GM23338 (cell line): Measurements from ENCODE around the gene PHF21A.
A peak's percentile ranks its signal among the peaks of the same experiment; 100 is the strongest.

Experiments
- CREB1 ChIP-seq: fragments of 250-450 bp; sonication (Bioruptor Pico); IDR thresholded peaks from 2 replicates; pipeline ENCODE4 v1.5.0; 2020; ENCODE audit warnings: low read depth, mild to moderate bottlenecking, moderate library complexity
- CTCF ChIP-seq, 2 experiments: fragments of 200-600 bp in 1 of 2; sonication (generic) in 1 of 2; conservative IDR thresholded peaks; 2 replicates each; pipeline versions ENCODE4 v1.5.1 to v1.6.1; 2016 to 2017; ENCODE audit warnings: antibody characterized with exemption in 2 of 2, low read depth in 2 of 2, mild to moderate bottlenecking in 2 of 2, moderate library complexity in 1 of 2
- ETS1 ChIP-seq: IDR thresholded peaks from 2 replicates; pipeline ENCODE4 v1.6.1; 2016; ENCODE audit warnings: antibody characterized with exemption
- EZH2 ChIP-seq: fragments of 200-600 bp; sonication (generic); IDR thresholded peaks from one replicate; pipeline ENCODE4 v1.8.0; 2017; ENCODE audit warnings: antibody characterized with exemption, mild to moderate bottlenecking, low read depth; ENCODE audit not compliant: unreplicated experiment
- EZH2phosphoT487 ChIP-seq: fragments of 200-600 bp; sonication (generic); IDR thresholded peaks from one replicate; pipeline ENCODE4 v1.8.1; 2018; ENCODE audit warnings: antibody characterized with exemption; ENCODE audit not compliant: unreplicated experiment
- JUNB ChIP-seq: IDR thresholded peaks from one replicate; pipeline ENCODE4 v1.6.1; 2016; ENCODE audit warnings: antibody characterized with exemption; ENCODE audit not compliant: unreplicated experiment
- NANOG ChIP-seq: IDR thresholded peaks from 2 replicates; pipeline ENCODE4 v1.6.1; 2016; ENCODE audit warnings: antibody characterized with exemption, borderline replicate concordance
- POLR2AphosphoS5 ChIP-seq: IDR thresholded peaks from 2 replicates; pipeline ENCODE4 v1.6.1; 2016; ENCODE audit warnings: antibody characterized with exemption, low read depth
- REST ChIP-seq: IDR thresholded peaks from one replicate; pipeline ENCODE4 v1.6.1; 2018; ENCODE audit warnings: antibody characterized with exemption; ENCODE audit not compliant: unreplicated experiment
- STAT1 ChIP-seq: IDR thresholded peaks from one replicate; pipeline ENCODE4 v1.6.1; 2016; ENCODE audit warnings: antibody characterized with exemption; ENCODE audit not compliant: unreplicated experiment
- ZNF114 ChIP-seq: fragments of 250-450 bp; sonication (Bioruptor Pico); IDR thresholded peaks from 2 replicates; pipeline ENCODE4 v1.5.0; 2020; ENCODE audit warnings: mild to moderate bottlenecking, moderate library complexity
- ZNF331 ChIP-seq: fragments of 250-450 bp; sonication (Bioruptor Pico); IDR thresholded peaks from 2 replicates; pipeline ENCODE4 v1.5.0; 2020; ENCODE audit warnings: low read depth, mild to moderate bottlenecking, moderate library complexity
- ZNF462 ChIP-seq: fragments of 250-450 bp; sonication (Bioruptor Pico); IDR thresholded peaks from 2 replicates; pipeline ENCODE4 v1.5.0; 2020; ENCODE audit warnings: mild to moderate bottlenecking, moderate library complexity

- TF ChIP-seq CTCF (conservative IDR thresholded peaks at IDR 0.05; ENCODE audit: low read depth in 2 of 2), result no peak
- no peak for TF ChIP-seq ETS1
- TF ChIP-seq EZH2phosphoT487, result no peak
- TF ChIP-seq REST, result no peak
- TF ChIP-seq EZH2, result no peak
- TF ChIP-seq POLR2AphosphoS5, result no peak; the same call in none of the 2 replicates
- peak; percentile 31; the same call in 1 of the 2 replicates for TF ChIP-seq CREB1 (CRISPR knock-in tag)
- TF ChIP-seq ZNF462 (CRISPR knock-in tag), result no peak
- no peak for TF ChIP-seq STAT1
- no peak for TF ChIP-seq JUNB
- TF ChIP-seq ZNF331 (CRISPR knock-in tag), result no peak
- TF ChIP-seq NANOG, result no peak
- no peak for TF ChIP-seq ZNF114 (CRISPR knock-in tag)
Measured at GRCh38 chr11:46121724-46122477, 647 bp upstream of the PHF21A start.
